ENCODE results near the gene SCGB2B2.
"Not testable (repeated sequence)": the region's sequence is repeated elsewhere in the genome, so short reads cannot be mapped to it uniquely, and the experiment has no call there.

DNA sequence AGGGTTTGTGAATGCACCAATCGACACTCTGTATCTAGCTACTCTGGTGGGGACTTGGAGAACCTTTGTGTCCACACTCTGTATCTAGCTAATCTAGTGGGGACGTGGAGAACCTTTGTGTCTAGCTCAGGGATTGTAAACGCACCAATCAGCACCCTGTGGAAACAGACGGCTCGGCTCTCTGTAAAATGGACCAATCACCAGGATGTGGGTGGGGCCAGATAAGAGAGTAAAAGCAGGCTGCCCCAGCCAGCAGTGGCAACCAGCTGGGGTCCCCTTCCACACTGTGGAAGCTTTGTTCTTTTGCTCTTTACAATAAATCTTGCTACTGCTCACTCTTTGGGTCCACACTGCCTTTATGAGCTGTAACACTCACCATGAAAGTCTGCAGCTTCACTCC, 8.3 kb downstream of the SCGB2B2 start:
- not testable (repeated sequence) for TF ChIP-seq NFRKB (IDR thresholded peaks at IDR 0.05); SUZ12 (IDR thresholded peaks at IDR 0.05); SP1 (IDR thresholded peaks at IDR 0.05); CTBP1 (IDR thresholded peaks at IDR 0.05; ENCODE audit: borderline replicate concordance); FOXA1 (IDR thresholded peaks at IDR 0.05); BHLHE40 (IDR thresholded peaks at IDR 0.05; ENCODE audit: borderline replicate concordance); ARNT (IDR thresholded peaks at IDR 0.05); TARDBP (IDR thresholded peaks at IDR 0.05); HDGF (IDR thresholded peaks at IDR 0.05; ENCODE audit: borderline replicate concordance); L3MBTL2 (conservative IDR thresholded peaks at IDR 0.05)
- TF ChIP-seq, protein P1, sequence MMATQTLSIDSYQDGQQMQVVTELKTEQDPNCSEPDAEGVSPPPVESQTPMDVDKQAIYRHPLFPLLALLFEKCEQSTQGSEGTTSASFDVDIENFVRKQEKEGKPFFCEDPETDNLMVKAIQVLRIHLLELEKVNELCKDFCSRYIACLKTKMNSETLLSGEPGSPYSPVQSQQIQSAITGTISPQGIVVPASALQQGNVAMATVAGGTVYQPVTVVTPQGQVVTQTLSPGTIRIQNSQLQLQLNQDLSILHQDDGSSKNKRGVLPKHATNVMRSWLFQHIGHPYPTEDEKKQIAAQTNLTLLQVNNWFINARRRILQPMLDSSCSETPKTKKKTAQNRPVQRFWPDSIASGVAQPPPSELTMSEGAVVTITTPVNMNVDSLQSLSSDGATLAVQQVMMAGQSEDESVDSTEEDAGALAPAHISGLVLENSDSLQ (IDR thresholded peaks at IDR 0.05): not testable (repeated sequence)

Data from HEK293T (cell line).